NCI-H1092 (cell line): Measurements from ENCODE around the gene ASAP3.

Source experiments
- DNase-seq: peaks from one replicate; lab custom pipeline; 2025; lab: John Stamatoyannopoulos, UW

ASAP3 gene

DNA sequence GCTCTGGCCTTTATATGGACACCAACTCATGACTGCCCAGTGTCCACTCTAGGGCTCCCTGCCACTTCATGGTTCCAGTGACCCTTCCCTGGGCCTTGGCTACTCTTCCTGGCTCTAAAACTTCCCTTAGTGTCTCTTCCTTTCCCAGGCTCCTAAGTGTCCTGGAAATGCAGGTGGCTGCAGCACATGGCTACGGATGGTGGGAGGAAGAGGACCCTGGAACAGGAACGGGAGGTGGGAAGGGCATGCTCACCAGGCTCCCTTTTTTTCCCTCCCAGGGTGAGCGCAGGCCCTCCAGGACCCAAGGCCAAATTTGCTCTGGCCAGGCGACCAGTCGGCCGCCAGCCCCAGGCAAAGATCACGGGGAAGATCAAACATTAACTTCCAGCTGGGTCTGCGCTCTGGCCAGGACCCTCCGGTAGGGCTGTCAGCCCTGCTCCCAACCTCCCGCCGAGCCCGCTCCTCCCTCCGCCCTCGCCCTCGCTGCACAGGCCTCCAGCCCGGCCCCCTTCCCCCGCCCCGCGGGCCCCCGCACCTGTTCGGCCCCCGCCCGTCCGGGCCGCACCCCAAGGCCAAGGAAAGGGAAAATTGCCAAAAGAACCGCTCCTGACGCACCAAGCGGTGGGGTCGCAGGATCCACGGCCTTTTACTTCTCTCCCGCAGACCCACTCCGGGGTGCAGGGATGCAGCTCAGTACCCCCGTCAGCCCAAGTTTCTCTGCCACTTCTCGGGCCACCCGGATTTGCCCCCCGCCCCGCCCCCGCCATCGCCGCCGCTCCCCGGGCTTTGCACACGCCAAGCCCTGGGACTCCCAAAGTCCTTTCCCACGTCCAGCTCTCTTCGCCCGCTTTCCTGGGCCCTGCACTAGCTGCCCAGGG is 60.3 kb downstream of the ASAP3 start:
- DNase-seq, result no peak

DNA sequence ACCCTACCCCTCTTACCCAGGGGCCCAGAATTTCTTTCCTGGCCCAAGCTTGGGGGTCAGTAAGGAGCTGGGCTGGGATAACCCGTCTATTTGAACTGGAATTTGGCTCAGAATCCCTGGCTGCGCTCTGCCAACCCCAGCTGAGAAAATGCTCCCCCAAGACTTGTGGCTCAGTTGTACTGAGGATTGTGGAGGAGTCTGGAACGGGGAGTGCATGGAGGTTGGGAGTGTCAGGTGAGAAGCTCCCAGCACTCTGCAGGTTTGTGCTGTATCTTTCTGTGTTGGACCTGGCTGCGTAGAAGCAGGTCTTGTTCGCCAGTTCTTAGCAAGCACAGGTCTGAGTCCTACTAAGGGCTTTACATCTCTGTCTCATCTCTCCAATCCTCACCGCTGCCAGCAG is 61.0 kb downstream of the ASAP3 start:
- no peak for DNase-seq

DNA sequence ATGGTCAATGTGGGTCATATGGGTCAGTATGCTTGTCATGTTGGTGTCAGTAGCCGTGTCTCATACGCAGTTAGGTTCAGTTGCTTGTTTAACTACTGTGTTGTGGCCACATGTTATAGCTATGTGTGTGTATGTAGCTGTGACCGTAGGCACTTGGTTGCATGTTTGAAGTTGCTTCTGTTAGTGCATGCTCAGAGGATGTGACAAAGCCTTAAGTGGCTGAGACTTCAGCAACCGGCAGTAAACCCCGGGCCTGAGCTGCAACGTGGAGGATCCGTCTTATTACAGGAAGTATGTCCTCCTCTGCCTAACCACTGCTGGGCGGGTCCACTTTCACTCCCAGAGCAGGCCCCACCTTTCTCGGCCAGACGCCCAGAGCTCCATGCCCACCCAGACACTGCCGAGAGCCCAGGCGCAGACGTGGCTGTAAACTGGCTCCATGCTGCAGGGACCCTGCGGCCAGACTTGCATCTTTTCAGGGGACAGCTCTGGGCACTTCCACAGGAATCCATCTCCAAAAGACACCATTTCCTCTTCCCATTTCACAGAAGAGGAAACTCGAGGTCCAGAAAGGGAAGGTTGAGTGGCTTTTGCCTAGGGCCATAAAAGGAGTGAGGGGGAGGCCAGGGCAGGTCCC is 61.6 kb downstream of the ASAP3 start:
- peak; percentile 86 for DNase-seq

DNA sequence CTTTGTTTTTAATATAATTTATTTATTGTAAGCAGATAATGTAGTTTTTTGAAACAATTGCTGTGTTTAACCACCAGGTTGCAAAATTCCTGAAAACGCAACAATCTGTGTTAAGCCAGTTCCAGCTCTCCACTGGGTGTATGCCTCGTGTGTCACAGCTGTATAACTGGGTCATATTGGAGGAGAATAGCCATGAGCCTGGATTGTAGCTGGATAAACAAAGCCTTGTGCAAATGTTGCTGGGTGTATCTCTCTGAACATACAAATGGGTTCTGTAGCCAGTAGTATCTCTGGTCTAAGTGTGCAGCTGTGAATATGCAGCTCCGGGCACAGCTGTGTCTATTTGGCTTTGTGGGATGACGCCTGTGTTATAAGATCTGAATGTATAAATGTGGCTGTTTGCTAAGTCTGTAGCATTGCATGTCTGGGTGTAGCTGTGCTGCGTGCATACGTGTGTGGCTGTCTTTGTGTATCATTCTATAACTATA is 62.2 kb downstream of the ASAP3 start:
- DNase-seq, result no peak

DNA sequence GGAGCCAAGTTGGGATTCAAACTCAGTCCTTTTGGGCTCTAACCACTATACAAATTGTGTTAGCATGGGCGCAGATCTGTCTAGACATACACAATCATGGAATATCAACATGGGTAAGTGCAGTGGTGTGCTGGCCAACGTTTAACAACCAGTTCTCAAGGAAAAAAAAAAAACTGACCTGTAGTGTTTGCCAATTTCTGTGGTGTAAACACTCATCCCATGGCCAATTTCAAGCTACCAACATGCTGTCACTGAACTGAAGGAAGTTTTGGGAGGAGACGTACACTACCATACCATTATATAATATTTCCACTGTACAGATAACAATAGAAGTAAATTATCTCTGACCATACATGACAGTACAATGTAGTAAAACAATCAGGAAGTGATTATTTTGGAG is 62.6 kb downstream of the ASAP3 start:
- no peak for DNase-seq

DNA sequence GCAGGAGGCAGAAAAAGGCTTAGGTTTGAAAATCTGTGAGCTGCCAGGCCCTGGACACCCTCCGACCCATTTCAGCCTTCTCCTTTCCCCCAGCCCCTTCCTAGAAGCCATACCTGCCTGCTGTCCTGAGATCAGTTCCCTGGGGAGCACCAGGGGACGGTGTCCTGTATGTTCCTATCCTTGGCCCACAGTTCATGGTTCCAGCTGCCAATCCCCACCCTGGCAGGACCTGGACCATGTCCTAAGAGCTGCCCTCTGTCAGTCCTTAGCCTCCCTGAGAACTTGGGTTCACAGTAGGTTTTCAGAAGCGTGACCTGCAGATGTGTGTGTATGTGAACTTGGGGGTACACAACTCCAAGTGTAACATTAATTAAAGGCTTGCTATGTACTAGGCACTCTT is 63.2 kb downstream of the ASAP3 start:
- no peak for DNase-seq

DNA sequence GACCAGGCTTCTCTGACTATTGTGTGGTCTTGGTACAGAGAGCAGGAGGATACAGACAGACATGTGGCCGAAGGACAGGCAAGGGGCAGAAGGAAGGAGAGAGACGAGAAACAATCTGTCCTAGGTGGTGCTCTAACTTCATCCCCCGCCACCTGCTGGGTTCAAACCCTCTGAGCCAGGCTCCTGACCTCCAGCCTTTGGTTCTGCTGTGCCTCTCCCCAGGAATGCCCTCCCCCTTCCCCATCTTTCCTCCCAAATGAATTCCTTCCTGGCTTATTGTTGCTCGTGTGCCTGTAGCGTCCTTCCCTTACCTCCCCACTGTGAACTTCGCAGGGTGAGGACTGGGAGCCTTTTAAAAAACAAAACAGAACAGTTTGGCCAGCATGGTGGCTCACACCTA is 64.8 kb downstream of the ASAP3 start:
- DNase-seq, result no peak

DNA sequence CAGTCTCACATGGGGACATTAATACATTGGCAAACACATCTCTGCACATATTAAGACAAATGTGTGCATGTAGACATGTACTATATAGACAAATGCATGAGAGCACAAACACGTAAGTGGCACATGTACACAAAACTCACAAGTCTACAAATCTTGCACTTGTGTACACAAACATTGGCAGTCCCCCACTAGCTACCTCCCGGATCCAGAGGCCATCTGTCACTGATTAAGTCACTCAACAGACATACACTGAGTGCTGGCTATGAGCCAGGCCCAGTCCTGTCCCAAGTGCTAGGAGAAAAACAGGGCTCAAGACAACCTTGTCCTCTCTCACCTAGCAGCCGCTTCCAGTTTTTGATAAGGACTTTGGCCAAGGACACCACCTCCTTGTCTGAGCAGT is 66.4 kb downstream of the ASAP3 start:
- no peak for DNase-seq

DNA sequence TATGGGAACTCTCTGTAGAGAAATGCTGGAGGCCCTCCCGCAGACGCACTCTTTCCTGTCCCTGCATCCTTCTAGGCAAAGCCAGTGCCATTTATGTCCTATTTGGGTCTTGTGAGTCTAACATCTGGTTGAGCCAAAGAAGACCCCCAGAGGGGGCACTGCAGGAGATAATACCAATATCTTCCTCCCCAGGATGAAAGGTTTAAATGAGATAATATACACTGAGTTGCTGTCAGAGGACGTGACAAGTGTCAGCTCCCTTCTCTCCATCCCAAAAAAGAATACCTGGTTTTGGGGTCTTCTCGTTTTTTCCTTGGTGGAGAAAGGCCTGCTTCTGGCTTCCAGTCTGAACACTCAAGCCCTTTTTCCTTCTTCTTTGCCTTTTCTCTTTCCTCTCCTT is 67.0 kb downstream of the ASAP3 start:
- no peak for DNase-seq

DNA sequence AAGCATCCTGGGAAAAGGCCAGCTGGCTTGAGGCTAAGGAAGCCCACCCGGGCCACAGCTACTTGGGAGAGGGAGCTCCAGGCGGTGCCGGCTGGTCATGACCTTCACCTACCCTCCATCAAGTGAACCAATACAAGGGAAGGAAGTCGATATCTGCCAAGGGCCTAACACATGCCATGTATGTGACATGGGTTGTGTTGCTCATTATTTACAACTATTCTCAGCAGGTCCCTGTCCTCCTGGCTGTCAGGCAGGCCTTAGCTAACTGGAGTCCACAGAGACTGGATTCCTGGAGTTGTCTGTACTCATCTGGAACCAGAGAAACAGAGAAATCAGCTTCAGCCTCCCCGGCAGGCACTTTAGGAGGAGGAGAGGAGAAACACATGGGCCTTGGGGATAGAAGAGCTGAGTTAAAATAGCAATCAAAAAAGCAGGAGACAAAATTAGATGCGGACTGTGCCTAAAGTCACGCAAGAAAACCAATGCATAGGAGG is 75.1 kb downstream of the ASAP3 start:
- DNase-seq, result no peak

DNA sequence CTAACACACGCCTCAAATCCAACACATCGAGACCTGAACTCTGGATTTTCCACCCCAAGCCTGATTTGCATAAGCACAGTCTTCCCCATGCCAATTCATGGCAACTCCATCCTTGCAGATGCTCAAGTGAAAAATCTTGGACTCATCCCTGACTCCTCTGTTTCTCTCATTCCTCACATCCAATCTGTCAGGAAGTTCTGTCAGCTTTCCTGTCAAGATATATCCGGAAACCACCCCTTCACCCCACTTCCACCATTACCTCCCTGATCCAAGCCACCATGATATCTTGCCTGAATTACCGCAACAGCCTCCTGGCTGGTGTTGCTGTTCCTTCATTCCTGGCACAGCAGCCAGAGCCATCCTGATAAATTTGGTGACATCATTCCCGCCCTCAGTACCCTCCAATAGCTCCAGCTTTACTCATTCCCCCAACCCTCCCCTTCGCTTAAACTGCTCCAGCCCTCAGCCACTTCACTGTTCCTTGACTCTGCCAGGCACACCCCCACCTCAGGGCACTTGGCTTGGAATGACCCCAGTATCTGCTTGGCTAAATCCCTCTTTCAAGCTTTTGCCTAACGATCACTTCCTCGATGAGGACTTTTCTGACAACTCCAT is 76.9 kb downstream of the ASAP3 start:
- no peak for DNase-seq

DNA sequence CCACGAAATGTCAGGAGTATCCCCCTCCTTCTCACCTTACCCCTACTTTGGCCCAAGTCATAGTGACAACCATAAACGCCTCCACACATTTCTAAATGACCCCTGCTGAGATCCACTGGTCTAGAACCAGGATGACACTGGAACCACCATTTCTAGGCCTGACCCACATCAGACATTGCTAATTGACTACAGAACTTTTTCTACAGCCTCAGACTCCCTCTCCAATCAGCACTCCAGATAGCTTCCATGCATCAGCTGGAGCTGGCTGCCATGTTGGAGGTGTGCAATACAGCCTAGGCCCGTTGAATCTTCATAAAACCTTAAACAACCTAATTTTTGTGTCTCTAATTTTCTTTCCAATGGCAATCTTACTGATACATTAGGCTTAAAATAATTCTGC is 78.0 kb downstream of the ASAP3 start:
- no peak for DNase-seq

DNA sequence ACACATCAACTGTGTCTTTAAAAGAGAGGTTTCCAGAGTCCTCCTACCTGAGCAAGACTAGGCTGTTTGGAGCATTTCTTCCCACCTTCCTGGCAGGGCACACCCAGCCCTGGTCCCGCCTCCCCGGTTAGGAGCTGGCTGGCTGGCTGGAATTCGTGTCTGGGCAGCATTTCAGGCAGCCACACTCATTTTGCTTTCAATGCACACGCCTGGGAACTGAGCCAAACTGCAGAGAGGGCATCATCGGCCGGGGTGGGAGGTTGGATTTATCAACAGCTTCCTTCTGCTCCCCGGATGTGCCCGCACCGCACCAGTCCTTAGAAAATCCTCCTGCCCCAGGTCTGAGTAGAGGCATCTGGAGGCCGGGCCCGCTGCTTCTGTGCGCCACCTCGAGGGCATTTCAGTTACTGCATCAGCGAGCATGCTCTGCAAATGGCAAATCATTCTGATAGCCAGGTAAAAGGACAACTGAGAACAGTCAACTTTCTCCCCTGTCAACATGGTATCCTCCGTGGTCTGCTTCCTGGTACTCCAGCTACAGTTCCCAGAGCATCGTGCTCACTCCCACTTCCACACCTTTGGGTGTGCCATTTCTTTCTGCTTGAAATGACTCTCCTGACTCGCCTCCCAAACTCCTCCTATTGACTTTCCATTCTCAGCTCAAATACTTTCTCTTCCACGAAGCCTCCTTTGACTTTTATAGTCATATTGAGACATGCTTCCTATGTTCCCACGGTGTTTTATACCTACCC is 80.1 kb downstream of the ASAP3 start:
- peak; percentile 96 for DNase-seq

DNA sequence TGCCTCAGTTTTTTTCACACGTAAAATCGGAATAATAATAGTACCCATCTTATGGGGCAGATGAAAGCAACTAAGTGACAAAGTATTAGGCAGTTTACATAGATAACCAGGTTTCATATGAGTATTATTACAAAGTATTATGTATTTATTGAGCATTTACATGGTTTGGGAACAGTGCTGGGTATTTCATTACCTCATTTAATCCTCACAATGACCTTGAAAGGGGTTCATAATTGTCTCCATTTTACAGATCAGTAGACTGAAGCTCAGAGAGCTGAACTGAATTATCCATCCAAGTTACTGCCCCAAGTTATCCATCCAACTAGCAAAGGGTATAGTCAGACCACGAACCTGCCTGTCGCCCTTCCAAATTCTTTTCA is 80.6 kb downstream of the ASAP3 start:
- no peak for DNase-seq

DNA sequence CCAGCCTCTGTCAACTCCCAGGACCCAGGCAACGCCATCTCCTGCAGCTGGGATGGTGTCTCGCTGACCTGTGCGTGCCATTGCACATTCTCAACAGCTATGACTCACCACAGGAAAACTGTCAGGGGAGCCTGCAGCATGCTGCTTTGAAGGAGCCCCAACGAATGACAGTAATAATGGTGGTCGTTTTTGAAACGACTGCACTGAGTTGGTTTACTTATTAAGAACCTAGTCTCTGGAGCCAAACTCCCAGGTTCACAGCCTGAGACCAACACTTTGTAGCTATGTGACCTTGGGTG is 81.0 kb downstream of the ASAP3 start:
- DNase-seq, result no peak

DNA sequence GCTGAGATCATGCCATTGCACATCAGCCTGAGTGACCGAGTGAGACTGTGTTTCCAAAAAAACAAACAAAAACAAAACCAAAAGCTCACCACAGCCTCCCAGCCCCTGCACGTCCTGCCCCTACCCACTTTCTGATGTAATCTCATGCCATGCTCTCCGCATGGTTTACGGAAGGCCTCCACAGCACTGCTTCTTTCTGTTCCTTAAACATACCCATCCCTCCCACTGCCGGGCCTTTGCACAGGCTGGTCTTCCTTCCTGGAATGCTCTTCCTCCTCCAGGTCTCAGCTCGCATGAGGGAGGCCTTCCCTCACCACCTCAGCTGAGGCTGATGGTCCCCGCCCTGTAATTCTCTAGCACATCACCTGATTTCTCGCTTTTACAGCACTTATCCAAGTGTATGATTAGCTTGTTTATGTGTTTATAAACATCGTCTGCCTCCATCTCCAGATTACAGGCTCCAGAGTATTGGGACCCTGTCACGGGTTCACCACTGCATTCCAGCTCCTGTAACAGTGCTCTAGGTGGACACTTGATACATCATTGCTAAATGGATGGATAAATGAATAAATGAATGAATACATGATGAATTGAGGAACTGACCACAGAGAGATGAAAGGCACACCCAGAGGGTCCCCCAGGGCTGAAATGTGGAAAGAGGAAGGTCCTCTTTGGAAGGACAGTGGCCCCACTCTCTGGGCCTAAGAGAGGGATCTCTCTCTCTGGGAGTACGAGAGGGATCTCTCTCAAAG is 81.5 kb downstream of the ASAP3 start:
- no peak for DNase-seq

DNA sequence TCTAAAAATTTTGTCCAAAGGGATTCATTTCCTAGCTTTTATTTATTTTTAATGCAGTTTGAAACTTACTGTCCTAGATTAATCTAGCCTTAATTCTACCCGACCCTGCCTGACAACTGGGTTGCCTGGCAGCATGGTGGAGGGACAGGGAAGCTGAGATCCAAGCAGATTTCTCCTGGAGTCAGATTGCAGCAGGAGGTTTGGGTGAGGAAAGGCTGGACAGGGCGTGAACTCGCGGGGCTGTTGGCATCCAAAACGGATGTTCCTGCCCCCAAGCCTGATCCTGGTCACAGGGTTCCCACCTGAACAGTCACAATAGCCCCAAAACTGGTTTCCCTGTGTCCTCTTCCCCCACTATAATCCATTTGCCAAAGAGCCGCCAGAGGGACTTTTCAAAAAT is 82.7 kb downstream of the ASAP3 start:
- no peak for DNase-seq

DNA sequence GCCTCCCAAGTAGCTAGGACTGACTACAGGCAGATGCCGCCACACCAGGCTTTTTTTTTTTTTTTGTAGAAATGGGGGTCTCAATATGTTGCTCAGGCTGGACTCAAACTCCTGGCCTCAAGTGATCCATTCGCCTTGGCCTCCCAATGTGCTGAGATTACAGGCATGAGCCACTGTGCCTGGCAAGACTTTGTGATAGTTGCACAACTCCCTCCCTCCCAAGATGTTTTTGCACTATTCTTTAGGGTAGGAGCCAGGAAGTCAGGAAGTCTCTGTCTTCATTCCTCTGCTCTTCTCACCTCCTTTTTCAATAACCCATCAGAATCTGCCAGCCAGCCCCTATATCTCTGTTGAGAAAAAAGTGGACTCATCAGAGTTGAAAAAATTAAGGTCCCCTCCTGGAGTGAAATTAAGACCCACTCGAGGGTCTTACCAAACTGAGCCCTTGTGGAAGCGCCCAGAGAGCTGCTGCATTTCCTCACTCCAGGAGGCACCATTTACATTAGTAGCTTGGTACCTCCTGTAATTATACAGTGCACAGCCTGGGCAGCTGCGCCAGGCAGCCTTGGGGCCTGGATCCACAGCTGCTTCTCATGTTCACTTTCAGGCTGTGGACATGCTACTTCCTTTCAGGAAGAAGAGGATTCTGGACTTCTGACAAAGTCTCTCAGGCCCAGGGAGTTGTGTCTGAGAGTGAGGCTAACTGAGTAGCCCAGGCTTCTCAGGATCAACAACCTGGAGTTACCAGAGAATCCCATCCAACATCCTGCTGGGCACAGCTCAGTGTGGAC is 83.5 kb downstream of the ASAP3 start:
- DNase-seq, result no peak

DNA sequence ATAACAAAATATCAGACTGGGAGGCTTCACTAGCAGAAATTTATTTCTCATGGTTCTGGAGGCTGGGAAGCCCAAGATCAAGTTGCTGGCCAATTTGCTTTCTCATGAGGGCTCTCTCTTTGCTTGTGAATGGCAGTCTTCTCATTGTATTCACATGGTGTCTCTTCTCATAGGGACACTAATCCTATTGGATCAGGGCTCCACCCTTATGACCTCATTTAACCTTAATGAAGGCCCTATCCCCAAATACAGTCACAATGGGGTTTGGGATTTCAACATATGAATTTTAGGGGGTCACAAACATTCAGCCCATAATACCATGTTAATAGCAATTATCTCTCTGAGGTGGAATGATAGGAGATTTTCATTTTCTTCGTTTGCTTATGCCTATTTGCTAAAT is 84.8 kb downstream of the ASAP3 start:
- no peak for DNase-seq

DNA sequence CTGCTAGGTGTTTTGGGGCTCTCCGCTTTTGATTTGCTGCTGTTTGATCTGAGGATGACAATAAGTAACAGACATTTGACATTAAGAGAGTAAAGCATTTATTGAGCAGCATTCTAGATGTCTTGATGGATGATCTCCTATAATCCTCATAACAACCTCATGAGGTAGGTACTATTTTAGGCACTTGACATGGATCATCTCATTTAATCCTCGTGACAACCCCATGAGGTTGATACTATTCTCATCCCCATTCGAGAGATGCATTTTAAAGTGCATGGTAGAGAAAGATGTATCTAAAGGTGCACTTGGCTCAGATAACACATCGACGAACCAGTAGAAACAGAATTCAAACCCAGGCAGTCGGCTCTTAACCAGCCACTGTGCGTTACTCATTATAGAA is 86.1 kb downstream of the ASAP3 start:
- no peak for DNase-seq

DNA sequence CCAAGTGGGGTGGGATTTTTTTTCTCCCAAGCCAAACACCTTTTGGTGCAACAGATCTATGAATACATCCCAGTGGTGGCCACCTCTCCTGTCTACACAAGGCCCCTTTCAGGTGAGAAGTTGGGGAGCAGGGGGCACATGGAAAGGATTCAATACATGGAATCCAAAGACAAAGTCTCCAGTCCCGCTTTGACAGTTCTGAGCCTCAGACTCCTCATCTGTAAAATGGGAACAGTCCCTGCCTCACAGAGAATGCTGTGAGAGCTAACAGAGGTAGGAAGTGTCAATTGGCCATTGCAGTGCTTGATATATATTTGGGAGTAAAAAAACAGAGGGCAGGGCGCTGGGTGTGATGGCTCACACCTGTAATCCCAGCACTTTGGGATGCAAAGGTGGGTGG is 87.6 kb downstream of the ASAP3 start:
- no peak for DNase-seq
